Measurements from ENCODE around the gene ANKRD42. TPM values are rescaled to one million over a fixed set of nuclear protein-coding genes. Genes with fewer than 3 reads are reported as not detected.

The ANKRD42 gene
- total RNA-seq, 6 experiments from 2014 or later = 11.9 to 16.5 (median 13.1) TPM

GRCh38 chr11:83293457-83293774, 99.9 kb downstream of the ANKRD42 start:
- no peak overlapping the region for H3K4me3 Mint-ChIP-seq

GRCh38 chr11:83294208-83294607, 100.7 kb downstream of the ANKRD42 start:
- TF ChIP-seq CTCF (IDR thresholded peaks at IDR 0.05) = no peak
- Mint-ChIP-seq H3K27ac (no peak overlapping the region), H3K4me1 (ENCODE audit: low read depth) (peaks cover 8% of the 10 kb centered on the region), H3K27me3 (ENCODE audit: insufficient read depth) (peaks cover 8% of the 10 kb centered on the region), H3K36me3 (ENCODE audit: low read depth) (no peaks in the 10 kb centered on the region), H3K4me3 (no peak overlapping the region), H3K9me3 (no peaks in the 10 kb centered on the region)
- no peak for DNase-seq

More at GRCh38 chr11:83293457-83293774, 99.9 kb downstream of the ANKRD42 start:
- no peaks in the 10 kb centered on the region for H3K36me3 Mint-ChIP-seq (ENCODE audit: low read depth)
- DNase-seq = no peak
- H3K27me3 Mint-ChIP-seq (ENCODE audit: insufficient read depth) = peaks cover 8% of the 10 kb centered on the region
- TF ChIP-seq CTCF (IDR thresholded peaks at IDR 0.05) = no peak
- H3K4me1 Mint-ChIP-seq (ENCODE audit: low read depth) = peaks cover 8% of the 10 kb centered on the region
- H3K9me3 Mint-ChIP-seq = no peaks in the 10 kb centered on the region
- no peak overlapping the region for H3K27ac Mint-ChIP-seq

Other genes with a start within 250 kb of the ANKRD42 start
- gene RAB30, start 121.8 kb upstream of the ANKRD42 start, total RNA-seq (2021; fragmentation: NEBNext Ultra II Directional; extraction: Animal tissue kit (Norgen Biotek cat#: 25700)) = 10 to 100 TPM; 17.6 to 22.2 (median 19.4) TPM
- 10 to 100 TPM; 22.4 to 26.6 (median 24.7) TPM for gene PCF11, start 36.6 kb upstream of the ANKRD42 start, total RNA-seq (2021; fragmentation: NEBNext Ultra II Directional; extraction: Animal tissue kit (Norgen Biotek cat#: 25700))
- 10 to 100 TPM; 44.0 to 57.9 (median 50.2) TPM for gene CCDC90B, start 92.7 kb downstream of the ANKRD42 start, total RNA-seq (2021; fragmentation: NEBNext Ultra II Directional; extraction: Animal tissue kit (Norgen Biotek cat#: 25700))